ENCODE data around the gene STRADA. TPM values are rescaled to one million over a fixed set of nuclear protein-coding genes. Genes with fewer than 3 reads are reported as not detected.

The STRADA gene
- total and polyA plus RNA-seq, 9 of the 15 experiments (the other 6 are each of a cell fraction or from before 2014, with no cell fraction given), result 6.6 to 33.0 (median 20.5) TPM

DNA sequence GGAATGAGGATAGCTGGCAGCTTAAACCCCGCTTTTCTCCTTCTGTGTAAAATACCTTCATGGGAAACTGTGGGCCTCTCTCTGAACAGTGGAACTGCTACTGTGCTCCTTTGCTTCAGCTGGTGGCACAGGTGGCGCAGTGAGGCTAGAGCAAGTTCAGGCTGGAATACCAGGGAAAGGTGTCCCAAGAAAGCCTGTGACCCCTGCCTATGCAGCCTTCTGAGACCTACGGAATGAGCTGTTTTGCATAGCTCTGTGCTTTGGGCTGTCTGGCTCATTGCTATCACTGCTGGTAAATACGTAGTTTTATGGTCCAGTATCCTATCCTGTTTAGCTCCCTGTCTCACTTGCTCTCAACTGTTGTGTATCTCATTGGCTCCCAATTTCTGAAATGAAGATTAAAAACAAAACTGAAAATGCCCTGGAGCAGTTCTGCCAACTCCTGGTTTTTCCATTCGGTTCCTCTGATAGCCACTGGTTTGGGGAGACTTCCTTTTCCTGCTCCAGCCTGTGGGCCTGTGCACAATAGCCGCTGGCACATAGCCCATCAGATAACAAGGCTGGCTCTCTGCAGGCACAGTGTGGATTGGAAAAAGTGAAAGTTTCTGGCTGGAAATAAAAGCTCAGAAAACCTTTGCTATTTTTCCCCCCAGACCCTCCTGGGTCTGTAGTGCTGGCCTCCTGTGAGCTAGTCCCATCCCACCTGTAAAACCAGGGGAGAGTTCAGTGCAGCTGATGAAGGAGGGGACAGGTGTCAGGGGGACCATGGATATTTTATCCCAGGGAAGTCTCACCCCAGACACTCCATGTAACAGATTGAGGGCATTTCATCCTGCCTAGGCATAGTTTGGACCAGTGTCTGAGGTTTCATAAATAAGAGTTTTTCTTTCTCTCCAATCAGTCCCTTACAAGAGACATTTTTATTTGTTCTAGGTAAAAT is 65.7 kb downstream of the STRADA start (continued):
- TF ChIP-seq XRCC5 (IDR thresholded peaks at IDR 0.05; ENCODE audit: low read depth, low read length), result 0 out of 2 replicates have a peak, but pooled peaks have one; percentile 37
- 0 out of 2 replicates have a peak, but pooled peaks have one; percentile 28 for TF ChIP-seq ZNF175 (CRISPR knock-in tag; IDR thresholded peaks at IDR 0.05; ENCODE audit: low read depth)

DNA sequence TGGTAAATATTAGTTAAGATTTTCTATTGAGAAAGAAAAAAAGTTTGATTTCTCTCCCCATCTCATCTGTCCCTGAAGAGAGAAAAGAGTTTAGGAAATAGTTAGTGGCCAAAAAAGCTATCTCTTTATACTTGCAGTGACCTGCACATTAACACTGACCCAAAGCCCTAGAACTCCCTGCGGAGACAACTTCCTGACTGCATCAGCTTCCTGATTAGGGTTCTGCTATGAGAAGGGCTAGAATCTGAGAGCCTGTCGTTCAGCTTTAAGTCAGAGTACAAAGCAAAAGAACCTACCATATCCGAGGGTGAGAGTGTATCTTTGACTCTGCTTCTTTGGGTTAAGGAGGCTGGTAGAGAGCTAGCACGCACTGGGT is 66.4 kb downstream of the STRADA start:
- H3K4me3 ChIP-seq, result peak overlapping the region; percentile 3; the same call in 1 of the 2 replicates
- H3K27ac ChIP-seq (ENCODE audit: extremely low read depth, low read depth, low read length), result peak overlapping the region; percentile 62
- in situ Hi-C loops (cut with MboI) (no loop called here), intact Hi-C loops (cut with micrococcal nuclease) (loop anchor here (2.0 kb wide), 1 partner anchor 52 kb away; the partner anchor contains the start of gene MAP3K3)
- H3K9ac ChIP-seq (ENCODE audit: insufficient read depth in 1 of 2, low read depth in 2 of 2, low read length in 2 of 2), result peak overlapping the region; percentile 58 to 78; a peak in 3 of 4 replicates
- 8% methylated on average over 4 of the region's 4 CpGs for WGBS (ENCODE audit: insufficient coverage, low coverage, missing lambda C conversion rate)
- no peaks in the 10 kb centered on the region for H4K20me1 ChIP-seq (replicated peaks; ENCODE audit: control insufficient read depth, insufficient read depth, low read length)
- peak overlapping the region; percentile 89 for H2AFZ ChIP-seq (ENCODE audit: low read depth, low read length)
- H3K9me1 ChIP-seq (ENCODE audit: control insufficient read depth, insufficient read depth, low read length), result no peaks in the 10 kb centered on the region
- CTCF ChIA-PET (ENCODE audit: low intra/inter-chr PET ratio), result no interaction called here
- peak; percentile 73 for ATAC-seq
- TF ChIP-seq ELF2 (CRISPR knock-in tag; IDR thresholded peaks at IDR 0.05), result 0 out of 2 replicates have a peak, but pooled peaks have one; percentile 12
- 0 out of 2 replicates have a peak, but pooled peaks have one; percentile 28 for TF ChIP-seq ZNF175 (CRISPR knock-in tag; IDR thresholded peaks at IDR 0.05; ENCODE audit: low read depth)
- no peak for TF ChIP-seq ZNF165 (CRISPR knock-in tag; IDR thresholded peaks at IDR 0.05; ENCODE audit: borderline replicate concordance)
- BruUV-seq (replicated peaks), result no TSS peak
- POLR2A ChIA-PET, result interaction anchor here (0.6 to 2.3 kb wide), 11 partner anchors 10 to 168 kb away, joined by 3 to 17 read pairs (median 3); partner anchors contain the start of genes MAP3K3 and SMARCD2
- peak overlapping the region; percentile 80 for H3K4me2 ChIP-seq (ENCODE audit: insufficient read depth, low read length)
- H3K9me3 ChIP-seq (replicated peaks; ENCODE audit: control insufficient read depth, insufficient read depth, low read depth, low read length), result no peaks in the 10 kb centered on the region
- no peaks in the 10 kb centered on the region for H3K79me2 ChIP-seq (ENCODE audit: control insufficient read depth, insufficient read depth, low read length)
- peak; percentile 66 for FAIRE-seq
- DNase-seq (ENCODE audit: extremely low read depth in 1 of 4, low spot score in 3 of 4), result peak in 2 of 4 experiments; percentile 29 to 67
- no peaks in the 10 kb centered on the region for H3K27me3 ChIP-seq (ENCODE audit: control insufficient read depth in 2 of 2, insufficient read depth in 2 of 2, low read length in 2 of 2)
- H3K36me3 ChIP-seq (ENCODE audit: control insufficient read depth, insufficient read depth, low read length), result peaks cover 9% of the 10 kb centered on the region; the same call in 2 of the 3 replicates
- H3K4me1 ChIP-seq (replicated peaks in 1 of 2; ENCODE audit: control insufficient read depth in 2 of 2, insufficient read depth in 2 of 2, low read length in 2 of 2), result peaks cover 10 to 24% of the 10 kb centered on the region in 2 experiments

Data from K562 (cell line).